ENCODE measurements around the gene TMEM25. TPM values are rescaled to one million over a fixed set of nuclear protein-coding genes. Genes with fewer than 3 reads are reported as not detected.

The TMEM25 gene
- total RNA-seq, 2 experiments from 2014 or later = 13.3 to 14.1 TPM

DNA sequence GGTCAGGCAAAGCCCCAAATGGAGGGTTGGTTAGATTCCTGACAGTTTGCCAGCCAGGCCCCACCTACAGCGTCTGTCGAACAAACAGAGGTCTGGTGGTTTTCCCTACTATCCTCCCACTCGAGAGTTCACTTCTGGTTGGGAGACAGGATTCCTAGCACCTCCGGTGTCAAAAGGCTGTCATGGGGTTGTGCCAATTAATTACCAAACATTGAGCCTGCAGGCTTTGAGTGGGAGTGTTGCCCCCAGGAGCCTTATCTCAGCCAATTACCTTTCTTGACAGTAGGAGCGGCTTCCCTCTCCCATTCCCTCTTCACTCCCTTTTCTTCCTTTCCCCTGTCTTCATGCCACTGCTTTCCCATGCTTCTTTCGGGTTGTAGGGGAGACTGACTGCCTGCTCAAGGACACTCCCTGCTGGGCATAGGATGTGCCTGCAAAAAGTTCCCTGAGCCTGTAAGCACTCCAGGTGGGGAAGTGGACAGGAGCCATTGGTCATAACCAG is 8.4 kb upstream of the TMEM25 start:
- H3K4me3 Mint-ChIP-seq = no peak overlapping the region
- H3K9me3 Mint-ChIP-seq = no peaks in the 10 kb centered on the region
- H3K36me3 Mint-ChIP-seq (ENCODE audit: low read depth) = peaks cover 14% of the 10 kb centered on the region
- intact Hi-C loops (cut with micrococcal nuclease) = no loop called here
- no peak overlapping the region for H3K27ac Mint-ChIP-seq
- CTCF ChIA-PET = no interaction called here
- DNase-seq = no peak
- H3K27me3 Mint-ChIP-seq (ENCODE audit: low read depth) = no peaks in the 10 kb centered on the region
- peaks cover 6% of the 10 kb centered on the region for H3K4me1 Mint-ChIP-seq (ENCODE audit: low read depth)

DNA sequence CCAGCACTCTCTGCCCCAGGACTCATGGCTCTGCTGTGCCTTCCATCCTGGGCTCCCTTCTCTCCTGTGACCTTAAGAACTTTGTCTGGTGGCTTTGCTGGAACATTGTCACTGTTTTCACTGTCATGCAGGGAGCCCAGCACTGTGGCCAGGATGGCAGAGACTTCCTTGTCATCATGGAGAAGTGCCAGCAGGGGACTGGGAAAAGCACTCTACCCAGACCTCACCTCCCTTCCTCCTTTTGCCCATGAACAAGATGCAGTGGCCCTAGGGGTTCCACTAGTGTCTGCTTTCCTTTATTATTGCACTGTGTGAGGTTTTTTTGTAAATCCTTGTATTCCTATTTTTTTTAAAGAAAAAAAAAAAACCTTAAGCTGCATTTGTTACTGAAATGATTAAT is 6.6 kb upstream of the TMEM25 start:
- Mint-ChIP-seq H3K4me1 (ENCODE audit: low read depth) (peaks cover 16% of the 10 kb centered on the region), H3K36me3 (ENCODE audit: low read depth) (peaks cover 14% of the 10 kb centered on the region), H3K4me3 (no peak overlapping the region), H3K27me3 (ENCODE audit: low read depth) (no peaks in the 10 kb centered on the region), H3K27ac (no peak overlapping the region), H3K9me3 (no peaks in the 10 kb centered on the region)
- CTCF ChIA-PET = interaction anchor here (0.7 to 0.9 kb wide), 2 partner anchors 18 to 84 kb away, joined by 3 to 4 read pairs; no protein-coding TSS in a partner anchor
- no peak for DNase-seq
- intact Hi-C loops (cut with micrococcal nuclease) = no loop called here

DNA sequence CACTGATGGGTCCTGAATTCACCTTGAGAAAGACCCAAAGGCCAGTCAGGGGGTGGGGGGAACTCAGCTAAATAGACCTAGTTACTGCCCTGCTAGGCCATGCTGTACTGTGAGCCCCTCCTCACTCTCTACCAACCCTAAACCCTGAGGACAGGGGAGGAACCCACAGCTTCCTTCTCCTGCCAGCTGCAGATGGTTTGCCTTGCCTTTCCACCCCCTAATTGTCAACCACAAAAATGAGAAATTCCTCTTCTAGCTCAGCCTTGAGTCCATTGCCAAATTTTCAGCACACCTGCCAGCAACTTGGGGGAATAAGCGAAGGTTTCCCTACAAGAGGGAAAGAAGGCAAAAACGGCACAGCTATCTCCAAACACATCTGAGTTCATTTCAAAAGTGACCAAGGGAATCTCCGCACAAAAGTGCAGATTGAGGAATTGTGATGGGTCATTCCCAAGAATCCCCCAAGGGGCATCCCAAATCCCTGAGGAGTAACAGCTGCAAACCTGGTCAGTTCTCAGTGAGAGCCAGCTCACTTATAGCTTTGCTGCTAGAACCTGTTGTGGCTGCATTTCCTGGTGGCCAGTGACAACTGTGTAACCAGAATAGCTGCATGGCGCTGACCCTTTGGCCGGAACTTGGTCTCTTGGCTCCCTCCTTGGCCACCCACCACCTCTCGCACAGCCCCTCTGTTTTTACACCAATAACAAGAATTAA is 6.1 kb upstream of the TMEM25 start:
- Mint-ChIP-seq H3K9me3 (no peaks in the 10 kb centered on the region), H3K4me3 (no peak overlapping the region), H3K4me1 (ENCODE audit: low read depth) (peaks cover 21% of the 10 kb centered on the region), H3K36me3 (ENCODE audit: low read depth) (peaks cover 14% of the 10 kb centered on the region), H3K27ac (no peak overlapping the region), H3K27me3 (ENCODE audit: low read depth) (no peaks in the 10 kb centered on the region)
- no peak for DNase-seq
- CTCF ChIA-PET = interaction anchor here (0.7 to 0.9 kb wide), 3 partner anchors 19 to 88 kb away, joined by 3 to 4 read pairs (median 3); no protein-coding TSS in a partner anchor
- intact Hi-C loops (cut with micrococcal nuclease) = no loop called here

- Mint-ChIP-seq H3K27ac (no peak overlapping the region), H3K9me3 (no peaks in the 10 kb centered on the region), H3K4me3 (no peak overlapping the region), H3K4me1 (ENCODE audit: low read depth) (peaks cover 29% of the 10 kb centered on the region), H3K27me3 (ENCODE audit: low read depth) (no peaks in the 10 kb centered on the region), H3K36me3 (ENCODE audit: low read depth) (peaks cover 6% of the 10 kb centered on the region)
- intact Hi-C loops (cut with micrococcal nuclease) = no loop called here
- DNase-seq = no peak
- CTCF ChIA-PET = interaction anchor here (0.5 to 0.7 kb wide), 2 partner anchors 13 to 25 kb away, joined by 3 to 4 read pairs; no protein-coding TSS in a partner anchor
Measured at GRCh38 chr11:118526688-118527087, 4.3 kb upstream of the TMEM25 start.

DNA sequence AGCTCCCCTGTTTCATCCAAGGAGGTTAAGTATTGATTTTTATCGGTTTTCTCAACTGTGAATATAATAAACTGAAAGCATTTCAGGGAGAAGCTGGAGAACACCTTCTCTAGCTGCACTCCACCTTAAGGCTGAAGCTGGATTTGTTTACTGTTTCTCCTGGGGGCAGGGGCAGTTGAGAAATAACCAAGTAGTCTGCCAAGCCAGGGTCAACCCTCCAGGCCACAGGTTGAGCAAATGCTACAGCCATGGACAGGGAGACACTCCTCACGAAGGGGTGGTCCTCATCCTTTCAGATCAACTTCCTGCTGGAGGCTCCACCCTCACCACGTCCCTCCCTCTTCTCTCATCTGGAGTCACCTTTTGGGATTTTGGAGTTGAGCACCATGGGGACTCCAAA is 3.9 kb upstream of the TMEM25 start, which contains the start of gene TTC36:
Gene TTC36, plus strand, starts transcription at position 366 of the 400 bp plus-strand sequence. Its CDS starts 21 bp downstream, at position 387.
- peaks cover 5% of the 10 kb centered on the region for H3K36me3 Mint-ChIP-seq (ENCODE audit: low read depth)
- H3K9me3 Mint-ChIP-seq = no peaks in the 10 kb centered on the region
- no peak within 1 kb of the TSS for H3K27ac Mint-ChIP-seq
- intact Hi-C loops (cut with micrococcal nuclease) = no loop called here
- H3K4me1 Mint-ChIP-seq (ENCODE audit: low read depth) = peaks cover 33% of the 10 kb centered on the region
- no peaks in the 10 kb centered on the region for H3K27me3 Mint-ChIP-seq (ENCODE audit: low read depth)
- no peak within 1 kb of the TSS for H3K4me3 Mint-ChIP-seq
- no peak for DNase-seq
- CTCF ChIA-PET = interaction anchor here (0.5 to 0.7 kb wide), 2 partner anchors 13 to 26 kb away, joined by 3 to 4 read pairs; no protein-coding TSS in a partner anchor

DNA sequence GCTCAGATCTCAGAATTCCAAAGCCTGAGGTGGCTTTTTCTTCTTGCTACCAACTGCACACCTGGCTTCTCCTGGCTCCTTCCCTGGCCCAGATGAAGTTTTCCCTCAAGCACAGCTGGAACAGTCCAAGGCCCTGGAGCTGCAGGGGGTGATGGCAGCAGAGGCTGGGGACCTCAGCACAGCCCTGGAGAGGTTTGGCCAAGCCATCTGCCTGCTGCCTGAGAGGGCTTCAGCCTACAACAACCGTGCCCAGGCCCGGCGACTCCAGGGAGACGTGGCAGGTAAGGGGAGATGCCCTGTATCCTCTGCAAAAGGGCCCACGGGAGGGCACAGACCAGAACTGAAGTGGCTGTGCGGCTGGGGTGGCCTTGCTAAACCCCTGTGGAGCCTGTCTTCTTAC is 2.5 kb upstream of the TMEM25 start:
- DNase-seq = no peak
- Mint-ChIP-seq H3K36me3 (ENCODE audit: low read depth) (peaks cover 5% of the 10 kb centered on the region), H3K9me3 (no peaks in the 10 kb centered on the region), H3K27me3 (ENCODE audit: low read depth) (no peaks in the 10 kb centered on the region), H3K27ac (no peak overlapping the region), H3K4me3 (no peak overlapping the region), H3K4me1 (ENCODE audit: low read depth) (peaks cover 33% of the 10 kb centered on the region)
- CTCF ChIA-PET = no interaction called here
- intact Hi-C loops (cut with micrococcal nuclease) = no loop called here

DNA sequence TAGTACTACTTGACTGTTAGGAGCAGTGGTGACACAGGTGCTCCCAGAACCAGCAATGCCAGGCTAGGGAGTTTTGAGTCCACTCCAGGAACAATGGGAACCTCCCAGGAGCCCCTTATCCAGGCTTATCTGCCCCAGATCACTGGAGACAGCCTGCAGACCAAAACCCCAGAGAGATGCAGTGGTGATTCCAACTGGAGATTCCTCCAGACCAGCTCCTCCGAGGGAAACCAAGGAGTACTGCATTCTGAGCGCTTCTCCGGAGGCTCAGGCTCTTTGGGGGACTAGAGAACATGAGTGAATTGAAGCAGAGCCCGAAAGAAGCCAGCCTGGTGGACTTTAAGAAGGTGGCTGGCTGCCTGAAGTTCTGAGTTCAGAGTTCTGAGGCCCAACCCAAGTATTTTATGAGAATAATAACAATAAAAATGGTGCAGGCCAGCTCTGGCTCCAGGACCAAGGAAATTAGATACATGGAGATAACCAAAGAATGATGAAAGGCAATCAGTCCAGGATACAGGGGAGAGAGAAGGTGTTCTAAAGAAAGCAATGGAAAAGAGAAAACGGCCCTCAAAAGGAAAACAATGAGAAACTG is 1.3 kb upstream of the TMEM25 start:
- CTCF ChIA-PET = no interaction called here
- no peaks in the 10 kb centered on the region for H3K27me3 Mint-ChIP-seq (ENCODE audit: low read depth)
- DNase-seq = no peak
- no peaks in the 10 kb centered on the region for H3K9me3 Mint-ChIP-seq
- H3K4me3 Mint-ChIP-seq = peak overlapping the region; percentile 70
- intact Hi-C loops (cut with micrococcal nuclease) = loop anchor here (1.0 to 2.0 kb wide), 2 partner anchors 37 to 489 kb away; partner anchors contain the start of genes RPS25 and TRAPPC4
- H3K36me3 Mint-ChIP-seq (ENCODE audit: low read depth) = no peaks in the 10 kb centered on the region
- H3K27ac Mint-ChIP-seq = no peak overlapping the region
- peaks cover 30% of the 10 kb centered on the region for H3K4me1 Mint-ChIP-seq (ENCODE audit: low read depth)

- intact Hi-C loops (cut with micrococcal nuclease) = loop anchor here (1.0 to 2.0 kb wide), 2 partner anchors 36 to 489 kb away; partner anchors contain the start of genes RPS25 and TRAPPC4
- peaks cover 30% of the 10 kb centered on the region for H3K4me1 Mint-ChIP-seq (ENCODE audit: low read depth)
- H3K36me3 Mint-ChIP-seq (ENCODE audit: low read depth) = no peaks in the 10 kb centered on the region
- CTCF ChIA-PET = no interaction called here
- H3K27ac Mint-ChIP-seq = no peak overlapping the region
- no peak for DNase-seq
- peak overlapping the region; percentile 70 for H3K4me3 Mint-ChIP-seq
- no peaks in the 10 kb centered on the region for H3K27me3 Mint-ChIP-seq (ENCODE audit: low read depth)
- no peaks in the 10 kb centered on the region for H3K9me3 Mint-ChIP-seq
Measured at GRCh38 chr11:118530180-118530682, 761 bp upstream of the TMEM25 start.

DNA sequence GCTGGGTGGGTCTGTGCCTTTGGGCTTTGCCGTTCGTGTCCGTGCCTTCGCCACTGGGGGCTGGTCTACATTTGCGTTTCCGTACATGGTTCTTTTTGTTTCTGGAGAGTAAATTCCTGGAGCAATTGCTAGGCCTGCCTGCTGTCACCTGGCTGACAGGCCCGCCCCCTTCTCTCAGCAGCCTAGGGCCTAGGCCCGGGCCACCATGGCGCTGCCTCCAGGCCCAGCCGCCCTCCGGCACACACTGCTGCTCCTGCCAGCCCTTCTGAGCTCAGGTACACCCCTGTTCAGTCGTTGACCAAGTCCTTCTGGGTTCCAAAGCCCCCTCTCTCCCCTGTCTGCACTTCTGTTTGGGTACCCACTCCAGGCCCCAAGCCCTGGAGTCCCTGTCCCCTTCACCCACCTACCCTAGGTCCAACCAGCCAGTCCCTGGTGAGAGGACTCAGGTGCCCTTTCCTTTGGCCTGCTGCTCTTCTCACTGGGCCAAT is 649 bp downstream of the TMEM25 start:
- CTCF ChIA-PET = no interaction called here
- intact Hi-C loops (cut with micrococcal nuclease) = loop anchor here (1.0 to 2.0 kb wide), 2 partner anchors 130 to 487 kb away; partner anchors contain the start of genes ATP5MG, RPS25 and TRAPPC4

DNA sequence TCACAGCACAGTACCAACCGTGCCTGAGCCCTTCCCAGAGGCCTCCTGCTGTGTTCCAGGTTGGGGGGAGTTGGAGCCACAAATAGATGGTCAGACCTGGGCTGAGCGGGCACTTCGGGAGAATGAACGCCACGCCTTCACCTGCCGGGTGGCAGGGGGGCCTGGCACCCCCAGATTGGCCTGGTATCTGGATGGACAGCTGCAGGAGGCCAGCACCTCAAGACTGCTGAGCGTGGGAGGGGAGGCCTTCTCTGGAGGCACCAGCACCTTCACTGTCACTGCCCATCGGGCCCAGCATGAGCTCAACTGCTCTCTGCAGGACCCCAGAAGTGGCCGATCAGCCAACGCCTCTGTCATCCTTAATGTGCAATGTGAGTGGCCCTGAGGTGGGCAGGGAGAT is 1.1 kb downstream of the TMEM25 start:
- no peaks in the 10 kb centered on the region for H3K9me3 Mint-ChIP-seq
- H3K4me3 Mint-ChIP-seq = peak overlapping the region; percentile 95
- no peaks in the 10 kb centered on the region for H3K27me3 Mint-ChIP-seq (ENCODE audit: low read depth)
- DNase-seq = no peak
- H3K36me3 Mint-ChIP-seq (ENCODE audit: low read depth) = no peaks in the 10 kb centered on the region
- CTCF ChIA-PET = no interaction called here
- H3K4me1 Mint-ChIP-seq (ENCODE audit: low read depth) = peaks cover 28% of the 10 kb centered on the region
- intact Hi-C loops (cut with micrococcal nuclease) = no loop called here
- no peak overlapping the region for H3K27ac Mint-ChIP-seq

More for the DNA sequence above, 649 bp downstream of the TMEM25 start:
- peak overlapping the region; percentile 95 for H3K4me3 Mint-ChIP-seq
- no peaks in the 10 kb centered on the region for H3K27me3 Mint-ChIP-seq (ENCODE audit: low read depth)
- no peak for DNase-seq
- H3K36me3 Mint-ChIP-seq (ENCODE audit: low read depth) = no peaks in the 10 kb centered on the region
- no peaks in the 10 kb centered on the region for H3K9me3 Mint-ChIP-seq
- peaks cover 28% of the 10 kb centered on the region for H3K4me1 Mint-ChIP-seq (ENCODE audit: low read depth)
- H3K27ac Mint-ChIP-seq = no peak overlapping the region

DNA sequence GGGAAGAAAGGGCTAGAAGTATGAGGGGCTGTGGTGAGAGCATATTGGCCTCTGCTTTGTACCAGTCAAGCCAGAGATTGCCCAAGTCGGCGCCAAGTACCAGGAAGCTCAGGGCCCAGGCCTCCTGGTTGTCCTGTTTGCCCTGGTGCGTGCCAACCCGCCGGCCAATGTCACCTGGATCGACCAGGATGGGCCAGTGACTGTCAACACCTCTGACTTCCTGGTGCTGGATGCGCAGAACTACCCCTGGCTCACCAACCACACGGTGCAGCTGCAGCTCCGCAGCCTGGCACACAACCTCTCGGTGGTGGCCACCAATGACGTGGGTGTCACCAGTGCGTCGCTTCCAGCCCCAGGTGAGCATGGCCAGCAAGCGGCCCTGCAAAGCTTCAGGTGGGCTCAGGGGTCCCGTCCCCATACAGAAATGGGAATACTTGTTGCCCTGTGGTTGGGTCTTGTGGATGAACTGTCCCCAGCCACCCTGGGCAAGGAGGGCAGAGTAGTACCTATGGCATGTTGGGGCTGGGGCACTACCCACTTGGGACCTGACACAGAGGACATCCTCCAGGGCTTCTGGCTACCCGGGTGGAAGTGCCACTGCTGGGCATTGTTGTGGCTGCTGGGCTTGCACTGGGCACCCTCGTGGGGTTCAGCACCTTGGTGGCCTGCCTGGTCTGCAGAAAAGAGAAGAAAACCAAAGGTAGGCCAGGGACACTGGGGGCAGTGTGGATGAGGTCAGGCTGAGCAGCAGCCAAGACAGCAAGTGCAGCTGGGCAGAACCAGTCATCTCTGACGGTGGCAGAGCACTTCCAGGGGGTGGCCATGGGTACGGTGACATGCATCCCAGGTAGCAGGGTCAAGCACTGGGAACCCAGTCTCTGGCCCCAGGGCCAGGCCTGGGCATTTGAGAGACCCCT is 2.1 kb downstream of the TMEM25 start:
- peaks cover 25% of the 10 kb centered on the region for H3K4me1 Mint-ChIP-seq (ENCODE audit: low read depth)
- CTCF ChIA-PET = no interaction called here
- no peaks in the 10 kb centered on the region for H3K36me3 Mint-ChIP-seq (ENCODE audit: low read depth)
- H3K27me3 Mint-ChIP-seq (ENCODE audit: low read depth) = no peaks in the 10 kb centered on the region
- H3K4me3 Mint-ChIP-seq = peak overlapping the region; percentile 4
- H3K9me3 Mint-ChIP-seq = no peaks in the 10 kb centered on the region
- DNase-seq = no peak
- intact Hi-C loops (cut with micrococcal nuclease) = no loop called here
- H3K27ac Mint-ChIP-seq = no peak overlapping the region

All from activated naive CD4-positive, alpha-beta T cell treated with anti-CD3 and anti-CD28 coated beads for 36 hours (primary cell).